ENCODE data around the gene G6PC1. TPM values are rescaled to one million over a fixed set of nuclear protein-coding genes. Genes with fewer than 3 reads are reported as not detected.
A peak's percentile ranks its signal among the peaks of the same experiment; 100 is the strongest.
"Not testable (repeated sequence)": the region's sequence is repeated elsewhere in the genome, so short reads cannot be mapped to it uniquely, and the experiment has no call there.

G6PC1 gene
- total RNA-seq, 2 experiments from 2014 or later = not detected

- H3K4me1 Mint-ChIP-seq; H3K9me3 Mint-ChIP-seq; H3K36me3 Mint-ChIP-seq (ENCODE audit: low read depth); H3K4me3 Mint-ChIP-seq; POLR2A ChIA-PET; DNase-seq; H3K27ac Mint-ChIP-seq: not testable (repeated sequence)
- H3K27me3 Mint-ChIP-seq = peaks cover 19% of the 10 kb centered on the region
- CTCF ChIA-PET = interaction anchor here (0.6 to 3.2 kb wide), 2 partner anchors 10 to 23 kb away, joined by 4 to 14 read pairs; no protein-coding TSS in a partner anchor
Measured at GRCh38 chr17:42919522-42920077, 19.0 kb downstream of the G6PC1 start.

- DNase-seq = no peak
- Mint-ChIP-seq H3K27me3 (peaks cover 19% of the 10 kb centered on the region), H3K27ac (no peak overlapping the region), H3K36me3 (ENCODE audit: low read depth) (no peaks in the 10 kb centered on the region), H3K9me3 (no peaks in the 10 kb centered on the region), H3K4me1 (no peaks in the 10 kb centered on the region), H3K4me3 (no peak overlapping the region)
- ChIA-PET CTCF (interaction anchor here (0.6 to 3.2 kb wide), 2 partner anchors 9 to 23 kb away, joined by 4 to 14 read pairs; no protein-coding TSS in a partner anchor), POLR2A (no interaction called here)
Measured at GRCh38 chr17:42920106-42920900, 19.7 kb downstream of the G6PC1 start.

GRCh38 chr17:42920922-42921321 is 20.3 kb downstream of the G6PC1 start:
- Mint-ChIP-seq H3K27ac (no peak overlapping the region), H3K36me3 (ENCODE audit: low read depth) (no peaks in the 10 kb centered on the region), H3K4me3 (no peak overlapping the region), H3K27me3 (peaks cover 19% of the 10 kb centered on the region), H3K9me3 (no peaks in the 10 kb centered on the region), H3K4me1 (no peaks in the 10 kb centered on the region)
- ChIA-PET POLR2A (no interaction called here), CTCF (interaction anchor here (0.6 kb wide), 1 partner anchor 24 kb away, joined by 3 read pairs; no protein-coding TSS in a partner anchor)
- no peak for DNase-seq

GRCh38 chr17:42922294-42922693 is 21.7 kb downstream of the G6PC1 start:
- peaks cover 21% of the 10 kb centered on the region for H3K27me3 Mint-ChIP-seq
- POLR2A ChIA-PET = no interaction called here
- no peaks in the 10 kb centered on the region for H3K4me1 Mint-ChIP-seq
- DNase-seq = no peak
- no peak overlapping the region for H3K27ac Mint-ChIP-seq
- no peak overlapping the region for H3K4me3 Mint-ChIP-seq
- CTCF ChIA-PET = no interaction called here
- no peaks in the 10 kb centered on the region for H3K9me3 Mint-ChIP-seq
- H3K36me3 Mint-ChIP-seq (ENCODE audit: low read depth) = no peaks in the 10 kb centered on the region

GRCh38 chr17:42923472-42923871 is 22.9 kb downstream of the G6PC1 start:
- H3K4me3 Mint-ChIP-seq; DNase-seq; H3K4me1 Mint-ChIP-seq; H3K27ac Mint-ChIP-seq; POLR2A ChIA-PET; H3K9me3 Mint-ChIP-seq; H3K36me3 Mint-ChIP-seq (ENCODE audit: low read depth); CTCF ChIA-PET: not testable (repeated sequence)
- peaks cover 21% of the 10 kb centered on the region for H3K27me3 Mint-ChIP-seq

- no peaks in the 10 kb centered on the region for H3K9me3 Mint-ChIP-seq
- ChIA-PET POLR2A (no interaction called here), CTCF (no interaction called here)
- no peak overlapping the region for H3K4me3 Mint-ChIP-seq
- DNase-seq = no peak
- no peak overlapping the region for H3K27ac Mint-ChIP-seq
- H3K27me3 Mint-ChIP-seq = peaks cover 16% of the 10 kb centered on the region
- H3K4me1 Mint-ChIP-seq = peaks cover 10% of the 10 kb centered on the region
- no peaks in the 10 kb centered on the region for H3K36me3 Mint-ChIP-seq (ENCODE audit: low read depth)
Measured at GRCh38 chr17:42924891-42925290, 24.3 kb downstream of the G6PC1 start.

GRCh38 chr17:42928714-42929496 is 28.3 kb downstream of the G6PC1 start:
- POLR2A ChIA-PET = interaction anchor here (0.6 to 1.2 kb wide), 2 partner anchors 10 to 69 kb away, joined by 5 to 6 read pairs; partner anchors contain the start of gene RPL27
- H3K27ac Mint-ChIP-seq = peak overlapping the region; percentile 3
- DNase-seq = peak; percentile 42

GRCh38 chr17:42929497-42929844 is 28.9 kb downstream of the G6PC1 start:
- POLR2A ChIA-PET = interaction anchor here (1.2 kb wide), 1 partner anchor 68 kb away, joined by 6 read pairs; the partner anchor contains the start of gene RPL27
- CTCF ChIA-PET = interaction anchor here (0.9 to 2.4 kb wide), 5 partner anchors 10 to 106 kb away, joined by 3 to 14 read pairs (median 5); partner anchors contain the start of gene BECN1
- Mint-ChIP-seq H3K27ac (no peak overlapping the region), H3K27me3 (peaks cover 2% of the 10 kb centered on the region), H3K4me3 (no peak overlapping the region), H3K36me3 (ENCODE audit: low read depth) (no peaks in the 10 kb centered on the region), H3K9me3 (no peaks in the 10 kb centered on the region), H3K4me1 (peaks cover 14% of the 10 kb centered on the region)
- DNase-seq = no peak

More at GRCh38 chr17:42928714-42929496, 28.3 kb downstream of the G6PC1 start:
- no peaks in the 10 kb centered on the region for H3K36me3 Mint-ChIP-seq (ENCODE audit: low read depth)
- H3K27me3 Mint-ChIP-seq = peaks cover 2% of the 10 kb centered on the region
- CTCF ChIA-PET = interaction anchor here (0.6 to 2.4 kb wide), 10 partner anchors 10 to 334 kb away, joined by 3 to 14 read pairs (median 3); partner anchors contain the start of genes BECN1 and RPL27
- H3K4me3 Mint-ChIP-seq = no peak overlapping the region
- peaks cover 14% of the 10 kb centered on the region for H3K4me1 Mint-ChIP-seq
- no peaks in the 10 kb centered on the region for H3K9me3 Mint-ChIP-seq

GRCh38 chr17:42937712-42938596 is 37.4 kb downstream of the G6PC1 start:
- Mint-ChIP-seq H3K36me3 (ENCODE audit: low read depth) (no peaks in the 10 kb centered on the region), H3K4me3 (no peak overlapping the region), H3K27ac (no peak overlapping the region), H3K9me3 (no peaks in the 10 kb centered on the region), H3K27me3 (peaks cover 12% of the 10 kb centered on the region), H3K4me1 (no peaks in the 10 kb centered on the region)
- POLR2A ChIA-PET = no interaction called here
- peak; percentile 34 for DNase-seq
- CTCF ChIA-PET = interaction anchor here (1.0 kb wide), 1 partner anchor 19 kb away, joined by 4 read pairs; no protein-coding TSS in a partner anchor

- no peaks in the 10 kb centered on the region for H3K4me1 Mint-ChIP-seq
- POLR2A ChIA-PET = no interaction called here
- no peak for DNase-seq
- no peak overlapping the region for H3K27ac Mint-ChIP-seq
- no peaks in the 10 kb centered on the region for H3K9me3 Mint-ChIP-seq
- CTCF ChIA-PET = interaction anchor here (1.5 kb wide), 1 partner anchor 15 kb away, joined by 5 read pairs; no protein-coding TSS in a partner anchor
- peaks cover 6% of the 10 kb centered on the region for H3K27me3 Mint-ChIP-seq
- no peak overlapping the region for H3K4me3 Mint-ChIP-seq
- H3K36me3 Mint-ChIP-seq (ENCODE audit: low read depth) = peaks cover 1% of the 10 kb centered on the region
Measured at GRCh38 chr17:42944211-42944610, 43.6 kb downstream of the G6PC1 start.

GRCh38 chr17:42946812-42947211 is 46.2 kb downstream of the G6PC1 start:
- Mint-ChIP-seq H3K36me3 (ENCODE audit: low read depth) (peaks cover 14% of the 10 kb centered on the region), H3K4me1 (peaks cover 2% of the 10 kb centered on the region), H3K27ac (peak overlapping the region; percentile 7), H3K9me3 (no peaks in the 10 kb centered on the region), H3K27me3 (no peaks in the 10 kb centered on the region), H3K4me3 (no peak overlapping the region)
- POLR2A ChIA-PET = no interaction called here
- CTCF ChIA-PET = interaction anchor here (0.6 kb wide), 1 partner anchor 101 kb away, joined by 4 read pairs; no protein-coding TSS in a partner anchor
- no peak for DNase-seq

Measured in activated CD4-positive, alpha-beta T cell treated with anti-CD3 and anti-CD28 coated beads, Interleukin-2, amount 10 ng/mL, durations not matched to agents 7 days and 5 days (primary cell).